ENCODE data around the gene HOXA9. TPM values are rescaled to one million over a fixed set of nuclear protein-coding genes. Genes with fewer than 3 reads are reported as not detected.

HOXA9 gene
- polyA plus RNA-seq, 2 of the 4 experiments (the other 2 are of a cell fraction) = 1.4 TPM

DNA sequence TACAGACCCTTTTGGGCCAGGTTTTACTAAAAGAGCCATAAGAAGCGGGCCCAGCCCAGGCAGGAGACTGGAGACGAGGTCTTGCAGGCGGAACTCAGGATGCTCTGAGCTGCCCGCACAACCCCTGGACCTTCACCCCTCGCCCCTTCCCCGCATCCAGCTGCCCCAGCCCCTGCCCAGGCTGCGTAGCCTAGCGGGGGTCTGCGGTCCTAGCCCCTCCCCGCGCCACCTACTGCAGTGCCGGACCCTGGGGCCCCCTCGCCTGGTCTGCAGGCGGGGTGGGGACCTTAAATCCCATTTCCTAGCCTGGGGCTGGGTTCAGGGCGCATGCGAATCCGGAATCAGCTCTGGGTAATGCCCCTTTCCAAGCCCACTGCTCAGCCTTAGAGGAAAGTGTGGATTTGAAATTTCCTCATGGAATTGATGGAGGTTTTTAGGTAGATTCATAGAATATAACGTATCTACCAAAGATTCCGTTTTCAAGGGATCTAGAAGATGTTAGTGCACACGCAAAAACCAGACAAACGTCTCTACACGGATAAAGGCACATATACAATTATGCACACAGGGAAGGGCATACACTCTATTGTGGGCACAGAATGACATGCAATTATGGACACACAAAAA is 12.4 kb downstream of the HOXA9 start:
- no peak for DNase-seq (ENCODE audit: low read depth in 1 of 2, low spot score in 1 of 2)
- Histone ChIP-seq H3K4me3 (no peak overlapping the region), H3K4me1 (peaks cover 16% of the 10 kb centered on the region), H3K27ac (no peak overlapping the region), H3K4me2 (no peak overlapping the region), H3K9me3 (no peaks in the 10 kb centered on the region)
- no peak for TF ChIP-seq MAFK (IDR thresholded peaks at IDR 0.05; ENCODE audit: partially characterized antibody)
- ChIA-PET POLR2A (no interaction called here), CTCF (interaction anchor here (0.7 to 4.2 kb wide), 7 partner anchors 8 to 1062 kb away, joined by 3 to 36 read pairs (median 5); partner anchors contain the start of gene HOXA5)
- ATAC-seq = no peak
- no peak for FAIRE-seq
- 94% methylated on average over 20 of the region's 22 CpGs for WGBS (ENCODE audit: missing lambda C conversion rate)

DNA sequence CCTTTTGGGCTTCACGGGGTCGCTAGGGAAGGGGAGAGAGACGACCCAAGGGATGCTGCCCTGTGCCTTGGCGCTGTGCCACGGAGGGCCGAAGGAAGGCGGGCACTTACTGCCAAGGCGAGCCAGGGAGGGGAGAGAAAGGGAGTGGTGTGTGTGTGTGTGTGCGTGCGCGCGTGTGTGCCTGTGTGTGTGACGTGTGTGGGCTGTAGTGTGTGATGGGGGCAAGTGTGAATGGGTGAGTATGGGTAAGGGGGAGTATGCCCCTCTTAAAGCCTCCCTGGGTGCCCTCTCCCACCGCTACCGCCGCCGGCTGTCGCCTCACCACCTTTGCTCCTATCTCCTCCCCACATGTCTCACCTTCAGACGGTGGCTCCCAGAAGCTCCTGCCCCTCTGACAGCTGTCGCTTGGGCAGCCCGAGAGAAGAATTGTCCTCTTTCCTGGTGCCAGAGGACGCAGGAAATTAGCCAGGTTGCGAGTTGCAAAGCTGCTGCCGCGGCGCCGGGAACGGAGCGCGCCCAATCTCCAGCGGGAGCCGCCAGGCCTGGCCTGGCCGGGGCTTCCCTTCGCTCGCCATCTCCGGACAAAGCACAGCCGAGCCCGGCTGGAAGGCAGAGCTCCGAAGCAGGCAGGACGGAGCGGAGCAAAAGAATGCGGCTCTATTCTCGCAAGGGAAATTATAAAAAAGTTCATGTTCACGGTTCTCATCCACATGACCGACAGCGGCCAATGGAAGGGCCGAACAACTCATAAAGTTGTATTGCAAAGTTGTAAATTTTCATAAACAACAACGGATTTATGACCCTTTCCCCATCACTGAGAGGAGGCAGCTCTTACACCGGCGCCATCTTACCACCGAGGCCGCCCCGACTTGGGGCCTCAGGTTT is 13.2 kb downstream of the HOXA9 start, which contains the start of gene HOXA3:
Gene HOXA3 (minus strand): TSS at position 653 of the 885 bp plus-strand sequence. CDS start 41,943 bp downstream, outside the sequence.
- no peak for FAIRE-seq
- H3K9me3 ChIP-seq = no peaks in the 10 kb centered on the region
- 78% methylated on average over 41 of the region's 53 CpGs for WGBS (ENCODE audit: missing lambda C conversion rate)
- POLR2A ChIA-PET = interaction anchor here (2.1 kb wide), 1 partner anchor 9 kb away, joined by 14 read pairs; no protein-coding TSS in a partner anchor
- no peak for TF ChIP-seq KDM5A (IDR thresholded peaks at IDR 0.05)
- no peak for TF ChIP-seq JUNB (IDR thresholded peaks at IDR 0.05)
- TF ChIP-seq, protein P1, sequence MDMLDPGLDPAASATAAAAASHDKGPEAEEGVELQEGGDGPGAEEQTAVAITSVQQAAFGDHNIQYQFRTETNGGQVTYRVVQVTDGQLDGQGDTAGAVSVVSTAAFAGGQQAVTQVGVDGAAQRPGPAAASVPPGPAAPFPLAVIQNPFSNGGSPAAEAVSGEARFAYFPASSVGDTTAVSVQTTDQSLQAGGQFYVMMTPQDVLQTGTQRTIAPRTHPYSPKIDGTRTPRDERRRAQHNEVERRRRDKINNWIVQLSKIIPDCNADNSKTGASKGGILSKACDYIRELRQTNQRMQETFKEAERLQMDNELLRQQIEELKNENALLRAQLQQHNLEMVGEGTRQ (IDR thresholded peaks at IDR 0.05) = no peak
- no peak for TF ChIP-seq POLR2AphosphoS2 (conservative IDR thresholded peaks at IDR 0.05; ENCODE audit: low read length)
- no peak for ATAC-seq
- H3K4me1 ChIP-seq = peaks cover 16% of the 10 kb centered on the region
- H3K27ac ChIP-seq = peak within 1 kb of the TSS; percentile 88 to 90; a peak in 5 of 6 replicates
- H3K4me2 ChIP-seq = peak within 1 kb of the TSS; percentile 90
- H3K4me3 ChIP-seq = peak within 1 kb of the TSS; percentile 49; the same call in 1 of the 3 replicates
- no peak for DNase-seq (ENCODE audit: low read depth in 1 of 2, low spot score in 1 of 2)
- CTCF ChIA-PET = interaction anchor here (0.7 to 4.2 kb wide), 9 partner anchors 9 to 1061 kb away, joined by 3 to 36 read pairs (median 6); partner anchors contain the start of gene HOXA5

GRCh38 chr7:27151341-27151930 is 13.9 kb downstream of the HOXA9 start:
- no peak for ATAC-seq
- Histone ChIP-seq H3K27ac (peak overlapping the region; percentile 88 to 90), H3K4me2 (peak overlapping the region; percentile 90), H3K9me3 (no peaks in the 10 kb centered on the region), H3K4me3 (peak overlapping the region; percentile 49), H3K4me1 (peaks cover 16% of the 10 kb centered on the region)
- FAIRE-seq = no peak
- no peak for TF ChIP-seq FOSL2 (IDR thresholded peaks at IDR 0.05)
- TF ChIP-seq FOSL2 (CRISPR knock-in tag; IDR thresholded peaks at IDR 0.05) = no peak
- no peak for TF ChIP-seq RAD21 (conservative IDR thresholded peaks at IDR 0.05 in 1 of 2, IDR thresholded peaks at IDR 0.05 in 1 of 2)
- TF ChIP-seq, protein P2, sequence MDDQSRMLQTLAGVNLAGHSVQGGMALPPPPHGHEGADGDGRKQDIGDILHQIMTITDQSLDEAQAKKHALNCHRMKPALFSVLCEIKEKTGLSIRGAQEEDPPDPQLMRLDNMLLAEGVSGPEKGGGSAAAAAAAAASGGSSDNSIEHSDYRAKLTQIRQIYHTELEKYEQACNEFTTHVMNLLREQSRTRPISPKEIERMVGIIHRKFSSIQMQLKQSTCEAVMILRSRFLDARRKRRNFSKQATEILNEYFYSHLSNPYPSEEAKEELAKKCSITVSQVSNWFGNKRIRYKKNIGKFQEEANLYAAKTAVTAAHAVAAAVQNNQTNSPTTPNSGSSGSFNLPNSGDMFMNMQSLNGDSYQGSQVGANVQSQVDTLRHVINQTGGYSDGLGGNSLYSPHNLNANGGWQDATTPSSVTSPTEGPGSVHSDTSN (IDR thresholded peaks at IDR 0.05) = no peak
- no peak for TF ChIP-seq CHD2 (IDR thresholded peaks at IDR 0.05; ENCODE audit: low read length, partially characterized antibody)
- TF ChIP-seq GATA3 (IDR thresholded peaks at IDR 0.05; ENCODE audit: borderline replicate concordance) = no peak
- TF ChIP-seq SMC3 (IDR thresholded peaks at IDR 0.05) = no peak
- TF ChIP-seq FOSB (CRISPR knock-in tag; IDR thresholded peaks at IDR 0.05) = no peak
- TF ChIP-seq CBX8 (IDR thresholded peaks at IDR 0.05) = no peak
- TF ChIP-seq EHMT2 (IDR thresholded peaks at IDR 0.05; ENCODE audit: low read depth) = no peak
- no peak for TF ChIP-seq HDAC2 (IDR thresholded peaks at IDR 0.05)
- TF ChIP-seq BCL3 (IDR thresholded peaks at IDR 0.05) = no peak
- TF ChIP-seq HEYL (CRISPR knock-in tag; IDR thresholded peaks at IDR 0.05) = no peak
- no peak for TF ChIP-seq EP300 (IDR thresholded peaks at IDR 0.05)
- no peak for TF ChIP-seq HOXB13 (CRISPR knock-in tag; IDR thresholded peaks at IDR 0.05; ENCODE audit: low read depth)
- TF ChIP-seq, protein P3, sequence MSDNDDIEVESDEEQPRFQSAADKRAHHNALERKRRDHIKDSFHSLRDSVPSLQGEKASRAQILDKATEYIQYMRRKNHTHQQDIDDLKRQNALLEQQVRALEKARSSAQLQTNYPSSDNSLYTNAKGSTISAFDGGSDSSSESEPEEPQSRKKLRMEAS (IDR thresholded peaks at IDR 0.05) = no peak
- TF ChIP-seq NPAS2 (CRISPR knock-in tag; IDR thresholded peaks at IDR 0.05; ENCODE audit: borderline replicate concordance) = no peak
- no peak for TF ChIP-seq ESRRA (IDR thresholded peaks at IDR 0.05; ENCODE audit: borderline replicate concordance, low read length)
- POLR2A ChIA-PET = interaction anchor here (0.9 to 2.1 kb wide), 5 partner anchors 9 to 951 kb away, joined by 3 to 14 read pairs (median 4); partner anchors contain the start of gene HNRNPA2B1
- DNase-seq (ENCODE audit: low read depth in 1 of 2, low spot score in 1 of 2) = no peak
- 75% methylated on average over 27 of the region's 27 CpGs for WGBS (ENCODE audit: missing lambda C conversion rate)
- CTCF ChIA-PET = interaction anchor here (0.6 to 11.1 kb wide), 24 partner anchors 7 to 1060 kb away, joined by 3 to 160 read pairs (median 6); partner anchors contain the start of genes HIBADH, HOXA5 and HOXA9

Measured in A549 (cell line).